CD4-positive, alpha-beta T cell treated with Interleukin-17A for 1 hour (primary cell): ENCODE results near the gene PSG5.
"Not testable (repeated sequence)": the region's sequence is repeated elsewhere in the genome, so short reads cannot be mapped to it uniquely, and the experiment has no call there.

ENCODE experiments used
- DNase-seq: peaks from one replicate; pipeline ENCODE4 v3.0.0-alpha.2; 2020

PSG5 gene

GRCh38 chr19:43181869-43182771, 4.2 kb downstream of the PSG5 start:
- not testable (repeated sequence) for DNase-seq

DNA sequence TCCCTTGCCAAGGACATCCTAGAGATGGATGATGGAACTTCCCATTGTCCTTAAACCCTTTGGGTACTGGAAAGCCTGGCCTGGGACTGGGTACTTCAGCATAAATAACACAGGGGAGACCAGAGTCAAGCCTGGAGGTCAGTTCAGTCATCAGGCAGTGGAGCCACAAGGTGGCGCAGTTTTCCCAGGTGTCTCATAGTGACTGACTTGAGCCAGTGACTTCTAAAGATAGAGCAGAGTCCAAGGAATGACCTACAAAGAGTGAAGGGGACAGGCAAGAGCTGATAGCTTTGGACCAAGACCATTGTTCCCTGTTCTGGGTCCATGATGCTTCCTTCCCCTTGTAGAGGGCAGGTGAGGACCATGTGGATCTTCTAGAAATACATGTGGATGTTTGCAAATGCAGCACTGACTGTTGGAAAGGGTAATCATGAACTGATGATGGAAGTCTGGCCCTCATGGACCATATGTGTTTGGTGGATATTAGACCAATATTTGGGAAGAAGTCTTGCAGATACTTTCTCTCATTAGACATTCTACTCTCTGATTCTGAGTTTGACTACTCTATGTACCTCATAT, 6.7 kb downstream of the PSG5 start:
- not testable (repeated sequence) for DNase-seq

DNA sequence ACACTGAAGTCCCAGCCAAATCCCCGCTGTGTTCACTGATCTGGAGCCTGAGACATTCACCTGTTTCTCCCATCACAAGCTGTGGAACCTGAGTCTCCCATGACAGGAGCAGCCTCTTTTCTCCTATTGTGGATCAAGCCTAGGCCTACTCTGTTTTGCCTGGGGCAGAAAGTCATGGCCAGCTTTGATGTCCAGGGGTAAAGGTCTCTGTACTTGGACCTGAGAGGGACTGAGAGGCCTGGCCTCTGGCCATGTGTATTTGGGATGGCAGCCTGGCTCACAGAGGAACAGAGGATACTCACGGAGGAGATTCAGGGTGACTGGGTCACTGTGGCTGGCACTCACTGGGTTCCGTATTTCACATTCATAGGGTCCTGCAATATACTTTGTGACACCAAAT, 7.8 kb downstream of the PSG5 start:
- not testable (repeated sequence) for DNase-seq

DNA sequence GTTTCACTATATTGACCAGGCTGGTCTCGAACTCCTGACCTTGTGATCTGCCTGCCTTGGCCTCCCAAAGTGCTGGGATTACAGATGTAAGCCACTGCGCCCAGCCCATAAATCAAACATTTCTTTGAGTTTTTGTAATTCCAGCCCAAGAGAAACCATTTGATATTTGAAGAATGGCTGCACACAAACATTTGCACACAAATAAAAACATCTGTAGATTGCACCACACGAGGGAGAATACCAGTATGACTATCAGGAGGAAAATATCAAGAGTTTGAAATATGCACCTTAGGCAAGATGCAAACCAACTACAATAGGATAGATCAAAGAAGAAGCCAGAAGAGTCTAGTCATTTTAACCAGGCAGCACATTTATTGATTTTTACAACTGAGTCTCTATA, 20.4 kb downstream of the PSG5 start:
- not testable (repeated sequence) for DNase-seq

DNA sequence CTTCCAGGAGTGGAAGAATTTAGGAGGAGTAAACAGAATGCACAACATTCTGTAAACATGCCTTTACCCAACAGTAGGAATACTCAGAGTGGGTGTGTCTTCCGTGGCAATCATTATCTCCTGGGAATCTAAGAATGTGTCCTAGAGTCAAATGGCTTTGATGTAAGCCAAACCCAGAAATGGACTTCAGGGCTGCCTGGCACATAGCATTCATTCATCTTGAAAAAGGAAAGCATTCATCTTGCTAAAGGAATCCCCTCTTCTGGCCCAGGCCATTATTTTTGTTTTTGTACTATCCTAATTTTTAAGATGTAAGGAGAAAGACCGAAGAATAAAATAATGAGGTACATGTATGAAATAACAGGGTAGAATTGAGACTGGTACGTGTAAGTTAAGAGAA, 23.2 kb downstream of the PSG5 start:
- not testable (repeated sequence) for DNase-seq

GRCh38 chr19:43162261-43162660, 24.1 kb downstream of the PSG5 start:
- not testable (repeated sequence) for DNase-seq

- DNase-seq: no peak
Observed at GRCh38 chr19:43152214-43152613, 34.1 kb downstream of the PSG5 start.

DNA sequence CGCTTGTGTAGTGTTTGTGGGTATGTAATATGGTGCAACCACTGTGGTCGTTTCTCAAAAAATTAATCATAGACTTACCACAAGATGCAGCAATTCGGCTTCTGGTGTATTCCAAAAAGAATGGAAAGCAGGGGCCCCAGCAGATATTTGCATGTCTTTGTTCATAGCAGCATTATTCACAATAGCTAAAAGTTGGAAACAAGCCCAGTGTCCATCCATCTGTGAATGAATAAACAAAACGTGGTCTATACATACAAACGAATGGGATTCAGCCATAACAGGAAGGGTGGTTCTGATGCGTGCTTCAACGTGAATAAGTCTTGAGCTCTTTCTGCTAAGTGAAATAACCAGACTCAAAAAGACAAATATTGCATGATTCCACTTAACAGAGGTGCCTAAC, 36.5 kb downstream of the PSG5 start:
- DNase-seq: not testable (repeated sequence)

DNA sequence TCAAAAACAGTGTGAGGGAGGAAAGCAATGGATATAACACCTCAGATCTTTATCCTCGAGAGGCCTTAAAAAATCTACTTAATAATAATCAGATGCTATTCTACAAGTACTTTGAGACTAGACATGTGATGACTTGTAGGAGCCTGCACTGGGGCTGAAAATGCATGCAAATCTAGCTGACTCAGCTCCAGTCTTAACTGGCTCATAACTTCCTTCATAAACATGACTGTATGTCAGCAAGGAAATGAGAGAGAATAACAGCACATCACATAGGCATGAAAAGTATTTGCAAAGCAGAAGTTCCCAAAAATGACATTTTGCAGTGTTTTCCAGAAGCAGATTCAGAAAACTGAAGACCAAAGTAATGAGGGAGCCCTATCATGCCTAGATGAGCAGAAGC, 38.1 kb downstream of the PSG5 start:
- DNase-seq: no peak

DNA sequence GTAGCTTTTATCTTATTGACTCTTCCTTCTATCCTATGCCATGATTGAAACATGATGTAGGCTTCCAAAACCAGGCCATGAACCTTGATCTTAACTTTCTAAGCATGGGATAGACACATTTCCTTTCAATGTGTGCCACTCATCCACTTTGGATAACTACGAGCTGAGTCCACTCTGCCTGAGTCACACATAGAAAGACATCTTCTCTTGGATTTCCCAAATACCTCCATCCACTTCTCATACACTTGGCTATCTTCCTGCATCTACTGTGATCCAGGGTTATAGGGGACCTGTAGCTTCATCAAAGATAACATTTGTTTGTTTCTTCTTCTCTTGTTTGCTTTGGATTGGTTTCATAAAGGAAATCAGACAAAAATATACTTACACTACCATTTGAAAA, 44.6 kb downstream of the PSG5 start:
- not testable (repeated sequence) for DNase-seq

DNA sequence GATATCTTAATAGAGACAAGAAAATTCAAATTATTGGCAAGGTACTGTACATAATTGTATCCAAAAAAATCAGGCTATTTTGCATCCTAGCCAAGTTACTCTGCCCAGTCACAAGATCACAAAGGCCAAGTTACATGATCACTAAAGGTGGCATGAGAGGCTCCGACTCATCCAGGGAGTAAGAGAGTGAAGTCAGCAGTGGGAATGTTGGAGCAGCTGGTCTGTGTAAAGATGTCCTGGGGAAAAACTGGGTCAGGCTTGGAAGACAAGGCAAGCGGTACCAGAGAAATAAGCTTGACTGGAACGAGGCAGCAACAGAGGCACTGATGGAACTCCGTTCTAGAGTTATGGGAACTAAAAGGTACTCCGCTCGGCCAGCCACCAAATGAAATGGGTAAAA, 53.6 kb downstream of the PSG5 start:
- DNase-seq: no peak

GRCh38 chr19:43131281-43131842, 55.0 kb downstream of the PSG5 start:
- DNase-seq: not testable (repeated sequence)

GRCh38 chr19:43129197-43129596, 57.1 kb downstream of the PSG5 start:
- DNase-seq: not testable (repeated sequence)

GRCh38 chr19:43127336-43127735, 59.0 kb downstream of the PSG5 start:
- DNase-seq: not testable (repeated sequence)

GRCh38 chr19:43126720-43127119, 59.6 kb downstream of the PSG5 start:
- DNase-seq: no peak

GRCh38 chr19:43124360-43124759, 62.0 kb downstream of the PSG5 start:
- DNase-seq: no peak

GRCh38 chr19:43120433-43121026, 65.8 kb downstream of the PSG5 start:
- DNase-seq: not testable (repeated sequence)

GRCh38 chr19:43119526-43119925, 66.8 kb downstream of the PSG5 start:
- not testable (repeated sequence) for DNase-seq
